HG02884 (cell line): ENCODE results near the gene VAC14.

Source experiments
- ATAC-seq: cut with Tn5 transposase; IDR thresholded peaks from one replicate; pipeline ENCODE4 v1.9.1; 2021; ENCODE audit warnings: mild to moderate bottlenecking, moderate library complexity; ENCODE audit not compliant: unreplicated experiment

The VAC14 gene

GRCh38 chr16:70765491-70765890 is 35.5 kb downstream of the VAC14 start:
- ATAC-seq: no peak

GRCh38 chr16:70764632-70765031 is 36.3 kb downstream of the VAC14 start:
- no peak for ATAC-seq

DNA sequence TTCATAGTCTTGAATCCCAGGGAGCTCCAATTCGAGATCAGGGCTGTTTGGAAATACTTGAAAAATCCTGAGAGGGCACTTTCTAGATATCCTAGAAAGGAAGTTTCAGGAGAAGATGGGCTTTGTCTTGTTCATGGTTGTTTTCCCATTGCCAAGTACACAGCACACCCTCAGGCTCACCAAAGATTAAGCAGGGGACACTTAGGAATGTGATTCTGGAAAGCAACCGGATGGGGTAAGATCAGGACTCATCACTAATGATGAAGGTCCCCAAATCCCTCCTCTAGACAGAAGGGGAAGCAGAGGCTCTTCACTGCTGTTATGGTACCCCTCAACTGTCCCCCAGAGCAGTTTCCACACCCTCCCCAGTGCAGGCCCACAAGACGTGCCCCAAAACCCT is 40.7 kb downstream of the VAC14 start:
- ATAC-seq: no peak

GRCh38 chr16:70759666-70760065 is 41.3 kb downstream of the VAC14 start:
- ATAC-seq: no peak

GRCh38 chr16:70758786-70759185 is 42.2 kb downstream of the VAC14 start:
- ATAC-seq: no peak

DNA sequence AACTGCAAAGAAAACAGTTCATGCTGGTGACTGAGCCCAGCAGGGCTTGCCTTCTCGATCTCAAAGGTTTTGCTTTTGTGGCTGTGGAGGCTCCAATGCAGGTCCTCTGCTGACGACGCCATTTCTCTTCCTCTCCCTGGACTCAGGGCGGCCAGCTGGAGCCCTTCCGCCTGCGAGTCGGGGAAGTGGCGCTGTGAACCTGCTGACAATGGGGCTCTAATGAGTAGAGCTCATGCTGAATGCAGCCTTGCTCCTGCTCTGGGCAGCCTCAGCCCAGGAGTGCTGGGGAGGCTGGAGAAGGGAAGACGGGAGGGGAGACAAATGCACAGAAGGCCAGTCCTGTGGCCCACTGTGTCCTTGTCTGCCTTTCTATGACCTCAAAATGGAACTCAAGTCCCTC is 43.8 kb downstream of the VAC14 start:
- ATAC-seq: no peak

- ATAC-seq: no peak
These were observed 44.9 kb downstream of the VAC14 start for GRCh38 chr16:70756071-70756470.

DNA sequence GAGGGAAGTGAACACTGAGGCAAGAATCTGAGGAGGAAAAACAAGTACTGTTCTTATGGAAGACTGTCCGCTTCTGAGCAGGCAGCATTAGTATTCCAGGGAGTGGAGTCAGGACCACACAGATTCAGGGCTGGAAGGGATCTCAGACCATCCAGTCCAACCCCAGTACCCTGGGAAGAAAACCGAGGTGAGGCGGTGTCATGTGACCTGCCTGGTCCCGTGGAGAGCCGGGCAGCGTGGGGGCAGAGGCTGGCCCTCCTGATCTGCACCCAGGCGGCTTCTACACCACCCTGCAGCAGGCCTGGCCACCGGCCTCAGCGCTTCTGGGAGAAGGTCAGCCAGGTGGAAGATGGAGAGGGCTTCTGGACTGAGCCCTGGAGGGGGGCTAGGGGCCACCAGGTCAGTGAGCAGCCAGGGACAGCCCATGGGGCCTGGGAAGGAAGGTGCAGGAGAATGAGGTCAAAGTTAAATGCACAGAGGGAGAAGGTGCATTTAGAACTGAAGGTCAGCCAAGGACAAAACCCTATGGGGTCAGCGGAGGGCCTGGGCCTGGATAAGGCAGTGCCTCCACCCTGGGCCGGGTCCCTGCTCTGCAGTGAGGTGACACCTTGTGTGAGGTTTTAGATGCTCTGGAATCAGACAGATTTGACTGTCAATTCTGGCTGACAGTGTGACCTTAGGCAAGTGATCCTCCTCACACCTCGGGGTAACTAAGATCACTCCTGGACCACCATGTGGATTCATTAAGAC is 45.9 kb downstream of the VAC14 start:
- no peak for ATAC-seq

DNA sequence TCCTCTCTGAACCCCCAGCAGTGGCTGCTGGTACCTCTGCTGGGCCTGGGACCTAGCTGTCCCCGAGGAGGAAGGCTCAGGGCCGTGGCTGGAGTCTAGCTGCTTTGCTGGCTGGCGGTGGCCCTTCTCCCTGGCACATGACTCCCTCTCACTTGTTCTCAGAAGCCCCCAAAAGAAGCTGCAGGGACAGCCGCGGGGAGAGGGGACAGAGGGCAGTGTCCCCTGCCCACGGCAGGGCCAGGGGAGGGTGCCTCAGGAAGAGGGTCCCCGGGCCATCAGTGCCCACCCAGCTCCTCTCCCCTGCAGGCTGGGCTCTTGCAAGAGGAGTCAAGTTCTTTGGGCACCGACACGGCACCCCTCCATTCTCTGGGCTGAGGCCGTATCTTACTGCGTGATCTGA is 46.6 kb downstream of the VAC14 start:
- ATAC-seq: no peak

- ATAC-seq: no peak
These were observed 47.1 kb downstream of the VAC14 start for GRCh38 chr16:70753694-70754325.

- ATAC-seq: no peak
These were observed 47.7 kb downstream of the VAC14 start for GRCh38 chr16:70753228-70753627.

- ATAC-seq: no peak
These were observed 48.5 kb downstream of the VAC14 start for GRCh38 chr16:70752426-70752825.

DNA sequence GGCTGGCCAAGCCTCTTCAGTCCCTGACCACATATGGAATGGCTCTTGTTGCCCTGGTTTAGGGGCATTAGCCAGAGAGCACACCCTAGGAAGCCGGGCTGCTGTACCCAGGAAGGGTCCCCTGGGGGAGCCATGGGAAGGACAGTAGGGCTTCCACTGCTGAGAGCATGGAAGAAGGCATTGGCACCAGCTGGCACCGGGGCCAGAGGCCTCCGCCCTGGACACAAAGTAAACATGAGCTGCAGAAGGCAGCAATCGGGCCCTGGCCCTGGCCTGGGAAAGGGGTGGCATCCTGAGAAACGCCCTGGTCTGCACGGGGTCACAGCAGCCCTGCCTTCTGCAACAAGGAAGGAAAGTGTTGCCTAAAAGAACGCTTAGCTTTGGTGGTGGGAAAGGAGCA is 49.4 kb downstream of the VAC14 start:
- ATAC-seq: no peak

GRCh38 chr16:70750893-70751467 is 50.0 kb downstream of the VAC14 start:
- ATAC-seq: no peak

GRCh38 chr16:70749681-70750601 is 51.0 kb downstream of the VAC14 start:
- no peak for ATAC-seq

DNA sequence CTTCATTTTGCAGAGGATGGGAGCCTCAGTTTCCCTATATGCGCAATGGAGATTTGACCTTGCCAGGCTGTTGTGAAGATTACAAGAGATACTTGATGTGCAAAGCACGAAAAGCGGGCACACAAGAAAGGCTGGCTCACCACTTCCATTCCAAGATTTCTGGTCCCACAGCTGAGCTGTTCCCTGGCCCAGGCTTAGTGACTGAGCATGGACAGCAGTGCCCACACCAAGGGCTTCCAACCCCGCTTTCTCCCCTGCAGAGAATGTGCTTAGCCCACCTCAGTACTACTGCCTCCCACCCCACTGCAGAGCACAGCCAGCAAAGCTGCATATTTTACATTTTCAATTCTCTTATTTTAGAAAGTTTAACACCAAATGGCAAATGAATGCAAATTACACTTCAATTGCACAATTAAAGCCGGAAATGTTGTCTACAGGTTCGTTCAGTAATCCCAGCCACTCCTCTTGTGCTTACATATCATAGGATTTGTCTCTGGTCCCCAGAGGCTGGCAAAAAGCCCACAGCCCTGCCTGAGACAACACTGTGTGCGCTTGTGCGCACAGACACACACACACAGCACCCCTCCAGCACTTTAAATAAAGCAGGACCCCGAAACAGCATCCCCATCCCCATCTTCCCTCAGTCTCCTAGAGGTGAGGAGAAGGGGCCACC is 51.8 kb downstream of the VAC14 start:
- no peak for ATAC-seq

- no peak for ATAC-seq
These were observed 53.0 kb downstream of the VAC14 start for GRCh38 chr16:70747703-70748631.

- no peak for ATAC-seq
These were observed 54.1 kb downstream of the VAC14 start for GRCh38 chr16:70746708-70747424.
